Measurements from ENCODE around the gene APOD.

APOD gene

DNA sequence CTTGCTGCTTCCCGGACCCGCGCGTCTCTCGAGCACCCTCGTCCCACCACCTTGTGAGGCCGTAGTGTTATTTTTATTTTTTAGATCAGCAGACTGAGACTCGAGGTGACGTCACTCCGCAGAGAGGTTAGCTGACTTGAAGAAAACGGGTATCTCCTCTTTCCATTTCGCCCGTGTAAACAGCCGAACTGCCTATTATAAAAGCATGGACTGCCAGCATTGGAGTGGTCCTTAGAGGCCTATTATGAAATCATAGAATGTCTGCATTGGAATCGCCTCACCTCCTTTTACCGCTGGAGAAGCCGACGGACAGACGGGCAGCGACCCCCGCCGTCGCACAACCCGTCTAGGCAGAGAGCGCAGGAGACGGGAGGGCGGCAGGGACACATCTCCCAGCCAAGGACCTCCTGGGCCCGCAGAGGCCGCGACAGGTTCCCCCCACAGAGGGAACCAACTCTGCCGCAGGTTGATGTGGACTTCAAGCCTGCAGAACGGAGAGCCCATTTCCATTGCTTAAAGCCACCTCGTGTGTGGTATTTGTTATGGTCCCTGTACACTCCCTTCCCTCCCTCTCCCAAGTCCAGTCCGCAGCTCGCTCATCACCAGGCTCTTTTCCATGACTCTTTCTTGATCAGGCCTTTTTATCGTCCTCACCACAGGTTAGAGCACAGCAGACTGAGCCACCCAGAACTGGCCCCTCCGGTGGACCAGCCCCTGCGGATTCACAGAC is 40.1 kb downstream of the APOD start:
- TF ChIP-seq, protein P1, sequence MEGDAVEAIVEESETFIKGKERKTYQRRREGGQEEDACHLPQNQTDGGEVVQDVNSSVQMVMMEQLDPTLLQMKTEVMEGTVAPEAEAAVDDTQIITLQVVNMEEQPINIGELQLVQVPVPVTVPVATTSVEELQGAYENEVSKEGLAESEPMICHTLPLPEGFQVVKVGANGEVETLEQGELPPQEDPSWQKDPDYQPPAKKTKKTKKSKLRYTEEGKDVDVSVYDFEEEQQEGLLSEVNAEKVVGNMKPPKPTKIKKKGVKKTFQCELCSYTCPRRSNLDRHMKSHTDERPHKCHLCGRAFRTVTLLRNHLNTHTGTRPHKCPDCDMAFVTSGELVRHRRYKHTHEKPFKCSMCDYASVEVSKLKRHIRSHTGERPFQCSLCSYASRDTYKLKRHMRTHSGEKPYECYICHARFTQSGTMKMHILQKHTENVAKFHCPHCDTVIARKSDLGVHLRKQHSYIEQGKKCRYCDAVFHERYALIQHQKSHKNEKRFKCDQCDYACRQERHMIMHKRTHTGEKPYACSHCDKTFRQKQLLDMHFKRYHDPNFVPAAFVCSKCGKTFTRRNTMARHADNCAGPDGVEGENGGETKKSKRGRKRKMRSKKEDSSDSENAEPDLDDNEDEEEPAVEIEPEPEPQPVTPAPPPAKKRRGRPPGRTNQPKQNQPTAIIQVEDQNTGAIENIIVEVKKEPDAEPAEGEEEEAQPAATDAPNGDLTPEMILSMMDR (IDR thresholded peaks at IDR 0.05), result no peak

DNA sequence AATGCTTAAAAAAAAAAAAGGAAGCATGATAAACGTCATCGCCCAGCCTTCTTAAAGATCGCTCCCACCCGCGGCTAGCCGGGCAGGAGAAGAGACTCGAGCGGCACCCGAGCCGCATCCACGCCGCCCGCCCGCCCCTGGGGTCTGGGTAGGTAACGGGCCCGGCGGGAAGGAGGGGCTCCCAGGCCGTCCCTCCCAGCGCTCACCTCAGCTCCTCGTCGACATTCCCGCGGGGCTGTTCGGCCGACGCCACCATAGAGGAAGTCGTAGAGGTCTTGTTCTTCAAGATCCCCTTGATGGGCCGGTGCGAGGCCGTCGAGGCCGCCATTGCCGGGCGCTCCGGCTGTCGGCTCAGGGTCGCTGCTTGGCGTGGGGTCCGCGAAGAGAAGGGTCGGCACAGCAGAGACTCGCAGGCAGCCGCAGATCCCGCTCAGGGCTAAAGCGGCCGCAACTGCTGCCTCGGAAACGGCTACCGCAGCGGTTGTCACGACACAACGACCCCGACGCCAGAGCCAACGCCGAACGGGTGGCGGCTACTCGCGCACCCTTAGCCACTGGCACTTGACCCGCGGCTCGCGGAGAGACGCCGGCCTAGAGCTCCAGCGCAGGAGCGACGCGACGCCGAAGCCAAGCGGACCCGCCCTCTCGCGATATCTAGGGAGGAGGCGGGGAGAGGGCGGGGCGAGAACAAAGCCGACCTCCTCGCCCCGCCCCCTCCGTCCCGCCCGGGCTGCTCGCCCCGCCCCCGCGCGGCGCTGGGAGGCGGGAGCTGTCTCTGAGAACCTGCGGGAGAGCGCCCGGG is 40.8 kb downstream of the APOD start, which contains the start of gene PPP1R2:
TSS of gene PPP1R2 (minus strand) at position 628 of the 802 bp plus-strand sequence. CDS start at position 328, 300 bp downstream.
- TF ChIP-seq, protein P1 (IDR thresholded peaks at IDR 0.05), result no peak

DNA sequence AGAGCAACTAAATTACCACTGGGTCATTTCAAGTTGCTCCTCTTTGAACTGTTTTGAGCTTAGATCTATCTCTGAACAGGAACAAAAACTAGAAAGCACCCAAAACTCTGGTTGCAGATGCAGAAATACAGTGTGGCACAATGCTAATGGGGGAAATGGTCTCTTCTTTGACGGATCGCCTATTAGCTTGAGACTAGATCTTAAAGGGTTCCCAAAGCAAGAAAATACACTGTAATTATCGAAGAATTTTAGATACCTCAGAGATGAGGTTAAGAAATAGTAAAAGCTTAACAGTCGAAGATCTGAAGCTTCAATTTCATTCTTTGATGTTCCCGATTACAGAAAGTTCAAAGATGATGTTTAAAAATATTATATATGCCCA is 41.4 kb downstream of the APOD start:
- TF ChIP-seq, protein P1 (IDR thresholded peaks at IDR 0.05), result no peak

DNA sequence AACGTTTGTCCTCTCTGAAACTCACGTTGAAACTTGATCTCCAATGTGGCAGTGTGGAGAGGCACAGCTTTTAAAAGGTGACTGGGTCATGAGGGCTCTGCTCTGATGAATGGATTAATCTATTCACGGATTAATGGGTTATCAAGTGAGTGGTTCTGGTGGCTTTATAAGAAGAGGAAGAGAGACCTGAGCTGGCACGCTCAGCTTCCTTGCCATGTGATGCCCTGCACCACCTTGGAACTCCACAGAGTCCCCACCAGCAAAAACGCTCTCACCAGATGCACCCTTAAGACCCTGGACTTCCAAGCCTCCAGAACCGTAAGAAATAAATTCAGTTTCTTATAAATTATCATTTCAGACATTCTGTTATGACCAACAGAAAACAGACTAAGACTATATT is 43.2 kb downstream of the APOD start:
- TF ChIP-seq, protein P1 (IDR thresholded peaks at IDR 0.05), result no peak

DNA sequence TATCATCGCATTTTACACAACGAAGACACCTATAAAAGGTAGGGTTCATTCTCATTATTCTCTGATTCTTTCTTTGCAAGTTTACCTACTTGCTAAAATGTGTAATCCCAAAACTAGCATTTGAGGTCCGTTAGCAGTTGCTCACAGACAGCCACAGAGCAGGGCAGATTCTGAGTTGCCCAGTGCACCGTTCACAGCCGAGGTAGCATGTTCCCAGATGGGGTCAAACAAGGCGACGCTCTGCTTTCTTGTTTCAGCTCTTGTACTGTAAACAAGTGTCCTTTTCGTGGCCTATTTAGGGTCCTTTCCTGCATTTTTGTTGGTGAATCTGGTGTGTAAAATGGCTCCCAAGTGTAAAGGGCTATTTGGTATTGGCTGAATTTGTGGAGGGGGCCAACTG is 43.7 kb downstream of the APOD start:
- TF ChIP-seq, protein P1 (IDR thresholded peaks at IDR 0.05), result no peak

DNA sequence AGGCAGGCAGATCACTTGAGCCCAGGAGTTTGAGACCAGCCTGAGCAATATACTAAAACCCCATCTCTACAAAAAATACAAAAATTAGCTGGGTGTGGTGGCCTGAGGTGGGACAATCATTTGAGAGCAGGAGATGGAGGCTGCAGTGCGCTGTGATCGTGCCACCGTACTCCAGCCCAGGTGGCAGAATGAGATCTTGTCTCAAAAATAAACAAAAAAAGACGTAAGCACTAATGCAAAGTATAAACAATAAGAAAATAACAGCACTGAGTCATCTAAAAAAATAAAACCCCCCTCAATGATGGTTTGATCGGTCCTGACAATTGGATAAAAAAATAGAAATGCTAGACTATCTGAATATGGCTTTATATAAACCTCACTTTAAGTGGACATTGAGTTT is 44.3 kb downstream of the APOD start:
- TF ChIP-seq, protein P1 (IDR thresholded peaks at IDR 0.05), result no peak

DNA sequence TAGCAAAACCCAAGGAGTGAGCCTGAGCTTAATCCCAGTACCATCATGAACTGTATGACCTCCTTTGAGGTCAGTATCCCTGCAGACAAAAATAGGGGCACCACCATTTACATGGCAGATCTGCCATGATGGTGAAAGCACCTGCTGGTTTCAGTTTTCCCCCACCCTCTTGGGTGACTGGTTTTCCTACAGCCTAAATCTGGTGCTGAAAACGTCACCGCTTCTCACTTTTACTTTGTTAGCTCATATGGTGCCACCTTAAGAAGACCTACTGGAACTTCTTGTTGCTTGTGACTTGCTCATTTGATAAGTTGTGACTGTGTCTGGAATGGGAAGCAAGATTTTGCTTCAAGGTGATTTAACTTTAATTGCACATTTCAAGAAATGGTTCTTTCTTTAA is 45.7 kb downstream of the APOD start:
- TF ChIP-seq, protein P1 (IDR thresholded peaks at IDR 0.05), result no peak
